Esophagus mucosa (tissue), 1 donor: ENCODE data around the gene COL1A1. TPM values are rescaled to one million over a fixed set of nuclear protein-coding genes. Genes with fewer than 3 reads are reported as not detected.

Experiments
- ATAC-seq: fragments of 200-7000 bp; cut with Tn5 transposase; one replicate; pipeline ENCODE4 v1.9.1; 2020
- total RNA-seq: library from RNA; stranded (reverse); gene quantifications from one replicate; pipeline ENCODE4 v1.2.4, GENCODE V29; 2023
- donor health status: DM: yes; HTN: yes; CAD: no.

Gene COL1A1
- total RNA-seq, 1 donor from 2014 or later: 42.7 TPM

DNA sequence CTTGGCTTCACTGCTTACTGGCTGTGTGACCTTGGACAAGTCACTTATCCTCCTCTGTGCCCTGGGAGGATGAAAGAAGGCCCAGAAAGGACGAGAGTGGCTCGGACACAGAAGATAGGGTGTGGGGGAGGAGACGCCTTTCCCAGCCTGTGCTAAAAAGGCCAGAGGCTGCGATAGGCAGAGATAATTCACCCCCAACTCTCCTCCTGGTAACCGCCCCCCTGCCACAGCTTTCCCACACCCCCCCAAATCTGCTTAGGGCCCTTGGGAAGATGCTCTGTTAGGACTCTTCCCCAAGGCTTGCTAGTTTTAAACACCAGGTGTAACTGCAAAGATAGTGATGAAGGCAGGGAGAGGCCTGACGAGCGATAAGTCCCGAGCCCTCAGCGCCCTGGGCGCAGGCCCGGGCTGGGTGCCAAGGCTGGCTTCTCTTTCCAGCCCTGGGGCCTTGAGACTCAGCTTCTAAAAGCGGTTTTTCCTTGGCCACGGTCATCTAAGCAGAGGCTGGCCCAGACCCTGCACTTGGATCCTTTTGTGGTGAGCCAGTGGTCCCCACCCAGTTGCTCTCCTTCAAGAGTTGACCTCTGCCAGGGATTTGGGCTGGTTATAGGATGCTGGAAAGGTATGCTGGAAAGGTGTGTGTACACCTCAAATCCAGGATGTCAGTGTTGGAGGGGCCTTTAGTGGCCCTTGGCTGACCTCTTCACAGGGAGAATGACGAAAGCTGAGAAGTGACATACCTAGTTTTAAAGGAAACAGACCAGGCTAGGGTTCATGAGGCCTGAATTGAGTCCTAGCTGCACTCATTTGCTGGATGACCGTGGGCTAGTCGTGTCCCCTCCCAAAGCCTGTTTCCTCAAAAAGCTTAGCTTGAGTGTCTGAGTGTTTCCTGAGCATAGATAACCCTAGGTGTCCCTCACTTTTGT lies 47.5 kb downstream of the COL1A1 start:
- peak; percentile 1 for ATAC-seq

DNA sequence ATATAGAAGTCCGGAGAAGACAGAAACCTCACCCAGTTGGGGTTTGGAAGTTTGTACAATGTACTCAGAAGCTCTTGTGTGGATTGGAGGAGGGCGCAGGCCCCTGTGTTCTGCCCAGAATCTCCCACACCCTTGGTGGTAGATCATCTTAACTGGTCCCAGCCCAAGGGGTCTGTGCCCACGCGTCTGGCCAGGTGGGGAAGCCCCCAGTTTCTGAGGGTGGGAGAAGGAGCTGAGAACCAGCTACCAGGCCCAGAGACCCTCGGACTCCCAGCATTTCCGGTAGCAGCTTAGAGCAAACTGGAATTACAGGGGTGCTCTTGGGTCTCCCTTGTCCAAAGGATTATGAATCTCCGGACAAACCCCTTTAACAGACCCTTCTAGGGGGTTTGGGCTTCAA lies 48.7 kb downstream of the COL1A1 start:
- no peak for ATAC-seq

DNA sequence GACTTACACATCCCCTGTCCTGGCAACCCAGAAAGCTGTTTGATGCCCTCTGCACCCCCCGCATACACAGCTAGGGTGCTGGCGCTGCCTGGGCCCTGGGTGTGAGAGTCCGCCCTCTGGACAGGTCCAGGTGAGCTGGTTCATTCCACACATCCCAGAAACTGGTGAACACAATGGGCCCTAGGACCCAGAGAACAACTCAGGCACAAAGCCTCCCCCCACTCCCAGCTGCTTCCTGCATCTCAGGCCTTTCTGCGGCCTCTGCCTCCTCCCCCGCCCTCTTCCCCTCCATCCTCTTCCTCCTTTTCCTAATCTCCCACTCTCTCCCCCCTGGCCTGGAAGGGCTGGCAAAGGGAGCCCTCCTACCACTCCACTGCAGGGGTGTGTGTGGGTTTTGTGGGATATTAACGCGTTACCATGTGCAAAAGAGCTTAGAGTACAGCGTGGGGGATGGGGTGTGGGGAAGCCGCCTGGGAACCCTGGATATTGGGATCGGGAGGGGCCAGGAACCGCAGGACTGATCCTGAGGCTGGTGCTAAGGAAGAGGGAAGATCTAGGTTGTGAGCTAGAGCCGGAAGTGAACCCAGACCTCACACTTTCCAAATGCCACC lies 49.4 kb downstream of the COL1A1 start:
- peak; percentile 37 for ATAC-seq

DNA sequence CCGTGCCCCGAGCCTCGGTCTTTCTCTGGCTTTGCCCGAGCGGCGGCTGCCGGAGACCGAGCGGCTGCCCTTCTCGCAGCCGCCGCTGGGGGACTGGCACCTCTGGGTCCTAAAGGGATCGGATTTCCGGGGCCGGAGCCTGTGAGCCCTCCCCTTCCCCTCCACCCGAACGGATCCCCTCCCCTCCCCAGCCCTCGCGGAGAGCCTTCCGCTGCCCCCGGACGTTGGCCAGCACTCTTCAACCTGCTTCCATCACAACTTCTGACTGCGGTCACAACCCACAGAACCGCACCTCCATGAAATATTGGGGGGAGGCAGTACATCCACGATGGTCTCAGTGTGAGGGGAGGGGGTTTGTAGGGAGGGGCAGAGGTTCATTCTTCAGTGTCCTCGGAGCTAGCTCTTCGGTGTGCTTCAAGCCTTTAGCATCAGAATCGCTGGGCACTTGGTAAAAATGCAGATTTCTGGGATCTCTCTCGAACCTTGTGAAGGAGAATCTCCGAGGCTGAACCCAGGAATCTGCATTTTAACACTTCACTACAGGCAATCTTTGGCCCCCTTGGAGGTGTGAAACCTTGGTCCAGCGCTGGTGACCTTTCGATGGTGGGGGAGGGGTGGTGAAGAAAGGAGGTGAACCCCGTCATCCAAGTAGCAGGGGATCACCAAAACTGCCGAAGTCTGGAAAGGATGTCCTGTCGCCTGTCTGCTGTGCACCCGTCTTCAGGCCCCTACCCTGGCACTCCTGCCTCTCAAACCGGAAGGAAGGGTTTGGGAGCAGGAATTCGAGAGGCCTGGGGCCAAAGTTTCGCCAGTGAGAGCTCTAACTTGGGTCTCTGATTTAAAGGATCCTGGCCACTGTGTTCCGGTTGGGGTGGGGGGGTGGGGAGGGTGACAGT lies 50.1 kb downstream of the COL1A1 start:
- ATAC-seq: peak; percentile 60

DNA sequence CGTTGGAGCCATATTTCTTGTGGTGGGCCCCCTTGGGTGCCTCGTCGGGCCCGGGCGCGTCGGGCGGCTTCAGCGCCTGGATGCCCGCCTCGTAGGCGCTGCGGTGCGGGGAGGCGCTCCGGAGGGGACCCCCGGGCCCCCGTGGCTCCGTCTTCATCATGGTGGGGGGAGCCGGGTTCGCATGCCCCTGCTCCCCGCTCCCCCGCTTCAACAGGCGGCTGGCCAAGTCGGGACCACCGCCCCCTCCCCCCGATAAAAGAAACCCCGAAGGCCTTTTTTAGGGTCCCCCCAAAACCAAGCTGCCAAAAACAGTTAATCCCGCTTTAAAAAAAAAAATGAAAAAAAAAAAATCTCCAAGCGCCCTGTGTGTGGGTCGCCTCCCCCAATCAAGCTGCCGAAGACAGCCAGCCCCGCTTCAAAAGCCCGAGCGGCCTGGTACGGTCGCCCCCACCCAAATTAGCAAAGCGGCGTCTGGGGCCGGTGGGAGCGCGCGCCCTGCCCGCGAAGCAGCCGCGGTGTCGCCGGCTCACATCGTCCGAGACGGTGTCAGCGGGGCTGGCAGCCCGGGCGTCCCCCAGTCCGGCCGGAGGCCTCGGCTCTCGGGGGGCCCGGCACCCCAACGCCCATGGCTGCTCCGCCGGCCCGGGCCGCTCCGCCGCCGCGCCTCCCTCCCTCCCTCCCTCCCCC lies 50.9 kb downstream of the COL1A1 start, which contains the start of gene PPP1R9B:
TSS of gene PPP1R9B (minus strand) at position 324 of the 687 bp plus-strand sequence. CDS start at position 160, 164 bp downstream.
- ATAC-seq: peak; percentile 0

DNA sequence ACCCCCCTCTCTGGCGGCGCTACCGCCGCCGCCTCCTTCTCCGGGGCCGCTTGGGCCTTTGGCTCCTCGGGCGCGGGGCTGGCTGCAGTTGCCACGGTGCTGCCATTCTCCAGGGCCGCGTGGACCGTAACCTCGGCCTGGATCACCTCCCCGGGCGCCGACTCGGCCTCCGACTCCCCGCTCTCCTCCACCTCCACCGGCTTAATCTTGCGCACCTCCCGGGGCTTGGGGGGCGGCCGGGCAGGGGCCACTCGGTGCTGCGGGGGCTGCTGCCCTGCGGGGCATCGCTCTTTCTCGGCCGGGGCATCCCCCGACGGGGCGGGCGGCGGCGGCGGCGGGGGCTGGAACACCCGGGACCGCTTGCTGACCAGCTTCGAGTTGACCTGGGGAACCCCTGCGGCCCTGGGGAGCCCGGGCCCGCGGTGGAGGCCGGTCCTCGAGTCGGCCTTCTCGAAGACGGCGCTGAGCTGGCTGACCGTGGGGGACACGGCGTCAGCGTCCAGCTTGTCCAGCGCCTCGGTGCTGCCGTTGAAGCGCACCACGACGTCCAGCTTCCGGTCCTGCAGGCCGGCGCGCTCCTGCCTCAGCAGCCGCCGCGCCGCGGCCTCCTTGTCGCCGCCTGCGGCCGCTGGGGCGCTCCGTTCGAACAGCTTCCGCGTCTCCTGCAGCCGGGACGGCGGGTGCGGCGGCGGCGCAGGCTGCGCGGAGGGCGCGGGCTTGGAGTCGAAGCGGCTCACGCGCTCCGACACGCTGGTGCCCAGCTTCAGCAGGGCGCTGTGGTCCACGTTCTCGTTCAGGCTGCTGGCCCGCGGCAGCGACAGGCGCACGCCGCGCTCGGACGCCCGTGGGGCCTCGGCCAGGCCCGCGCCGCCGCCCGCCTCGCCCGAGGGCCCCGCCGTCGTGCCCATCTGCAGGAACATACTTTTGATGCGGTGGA lies 51.7 kb downstream of the COL1A1 start:
- peak; percentile 5 for ATAC-seq

DNA sequence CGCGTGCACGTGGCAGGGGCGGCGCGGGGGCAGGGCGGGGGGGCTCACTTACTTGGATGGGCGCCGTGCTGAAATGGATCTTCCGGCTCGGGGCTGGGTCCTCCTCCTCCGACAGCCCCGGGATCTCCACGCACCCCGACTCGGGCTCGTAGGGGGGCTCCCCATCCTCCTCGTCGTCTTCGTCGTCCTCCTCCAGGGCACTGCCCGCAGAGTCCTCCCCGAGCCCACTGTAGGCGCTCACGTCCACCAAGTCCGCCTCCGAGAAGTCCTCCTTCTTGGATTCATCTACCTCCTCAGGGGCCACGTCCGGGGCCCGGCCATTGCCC lies 52.4 kb downstream of the COL1A1 start:
- no peak for ATAC-seq

DNA sequence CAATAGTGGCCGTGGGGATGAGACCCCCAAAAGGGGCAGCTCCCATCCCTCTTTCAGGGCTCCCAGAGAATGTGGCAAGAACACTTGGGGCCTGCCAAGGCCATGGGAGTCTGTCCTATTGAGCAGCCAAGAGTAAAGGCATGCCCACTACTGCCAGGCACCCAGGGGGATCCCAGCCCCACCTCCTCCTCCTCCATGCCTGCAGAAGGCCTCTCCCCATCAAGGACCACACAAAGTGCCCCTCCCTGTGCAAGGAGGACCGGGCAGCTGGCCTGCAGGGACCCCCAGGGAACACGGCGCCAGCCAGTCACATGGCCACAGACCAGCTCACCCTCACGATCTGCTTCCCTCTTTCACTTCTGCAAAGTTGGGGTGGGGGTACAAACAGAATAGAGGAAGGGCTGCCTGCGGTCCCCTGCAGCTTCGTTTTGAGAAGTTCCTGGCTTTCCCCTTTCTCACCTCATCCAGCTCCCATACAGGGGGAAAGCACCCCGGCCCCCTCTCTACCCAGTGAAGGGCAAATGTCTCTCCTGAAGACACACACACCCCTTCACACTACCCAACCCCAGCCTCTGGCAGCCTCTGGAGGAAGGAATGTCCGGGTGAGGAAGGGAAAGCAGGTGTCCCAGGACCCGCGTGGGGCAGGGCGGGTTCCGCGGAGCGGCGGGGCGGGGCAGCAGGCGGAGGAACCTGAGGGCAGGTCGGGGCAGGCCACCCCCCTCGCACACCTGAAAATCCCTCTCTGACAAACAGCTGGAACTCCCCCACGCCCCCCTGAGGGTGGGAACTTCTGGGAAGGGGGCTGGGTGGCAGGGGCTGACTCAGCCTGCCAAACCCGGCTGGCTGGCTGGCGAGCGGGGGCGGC lies 53.0 kb downstream of the COL1A1 start:
- peak; percentile 67 for ATAC-seq

DNA sequence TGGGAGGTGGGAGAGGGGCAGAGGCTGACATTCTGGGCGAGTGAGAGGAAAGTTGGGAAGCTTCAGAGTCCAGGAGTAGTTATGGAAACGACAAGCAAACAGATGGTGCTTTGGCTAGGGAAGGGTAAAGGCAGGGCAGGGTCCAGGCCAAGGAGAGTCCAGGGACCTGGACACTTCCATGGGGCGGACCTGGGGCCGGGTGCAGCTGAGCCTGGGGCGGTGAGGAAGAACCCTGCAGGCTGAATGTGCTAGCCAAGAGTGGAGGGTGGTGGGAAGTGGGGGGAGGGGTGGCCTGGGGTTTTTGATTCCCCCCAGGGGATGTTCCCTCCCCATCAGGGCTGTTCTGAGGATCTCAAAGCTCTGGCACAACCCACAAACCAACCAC lies 53.6 kb downstream of the COL1A1 start:
- ATAC-seq: no peak

DNA sequence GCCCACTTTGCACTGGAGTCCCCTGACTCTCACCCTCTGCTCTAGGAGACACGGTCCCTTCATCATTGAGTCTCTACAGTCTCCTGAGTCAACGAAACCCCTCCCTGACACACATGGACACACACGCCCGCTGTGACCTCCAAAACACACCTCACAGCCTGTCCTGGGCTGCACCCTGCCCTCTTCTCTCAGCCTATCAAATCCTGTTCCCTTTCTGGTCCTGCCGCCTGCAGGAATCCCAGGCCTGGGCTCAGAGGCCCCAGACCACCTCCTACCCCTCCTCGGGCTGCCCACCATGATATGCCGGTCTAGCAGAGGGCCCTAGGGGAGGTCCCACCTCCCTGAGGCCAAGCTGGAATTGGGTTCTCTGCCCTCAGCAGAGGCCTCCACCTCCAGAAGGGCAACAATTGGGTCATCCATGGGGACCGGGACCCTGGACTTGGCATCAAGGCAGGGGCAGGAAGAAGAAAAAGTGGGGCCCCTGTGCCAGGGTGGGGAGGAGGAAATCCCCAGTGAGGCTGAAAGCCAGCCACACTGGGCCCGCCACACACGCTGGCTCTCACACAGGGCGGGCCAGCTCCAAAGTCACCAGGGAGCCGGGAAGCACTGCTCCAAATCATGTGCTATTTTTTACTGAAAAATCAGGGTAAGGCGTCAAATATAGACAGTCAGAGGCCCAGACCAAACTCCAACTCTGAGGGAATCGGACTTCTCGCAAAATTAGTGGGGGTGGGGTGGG lies 54.3 kb downstream of the COL1A1 start:
- peak; percentile 4 for ATAC-seq

DNA sequence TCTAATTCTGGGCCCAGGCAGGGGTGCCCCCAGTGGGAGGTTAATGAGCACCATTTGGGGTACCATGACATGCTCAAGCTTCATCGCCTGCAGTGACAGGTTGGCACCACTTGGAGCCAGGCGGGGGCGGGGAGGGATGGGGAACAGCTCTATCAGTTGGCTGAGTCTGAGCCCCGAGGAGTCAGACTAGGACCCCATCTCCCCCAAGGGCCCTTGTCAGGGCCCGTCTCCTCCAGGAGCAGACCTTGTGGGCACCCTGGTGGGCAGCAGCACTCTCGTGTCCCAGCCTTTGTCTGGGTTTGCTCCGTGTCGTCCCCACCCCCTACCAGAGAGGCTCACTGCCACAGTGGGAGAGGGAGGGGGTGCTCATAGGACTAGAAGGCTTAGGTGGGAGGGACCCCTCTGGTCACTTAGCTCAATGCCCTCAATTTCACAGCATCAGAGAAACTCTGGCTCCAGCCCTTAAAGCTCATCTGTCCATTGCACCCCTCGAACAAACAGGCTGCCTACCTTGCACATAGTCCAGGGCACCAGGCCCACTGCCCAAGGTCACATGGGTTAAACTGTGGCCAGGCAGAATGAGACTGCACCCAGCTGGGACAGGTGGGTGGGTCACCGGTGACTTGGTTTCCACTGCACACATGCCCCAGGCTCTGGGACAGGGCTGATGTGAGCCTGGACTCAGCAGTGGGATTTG lies 55.1 kb downstream of the COL1A1 start:
- no peak for ATAC-seq

DNA sequence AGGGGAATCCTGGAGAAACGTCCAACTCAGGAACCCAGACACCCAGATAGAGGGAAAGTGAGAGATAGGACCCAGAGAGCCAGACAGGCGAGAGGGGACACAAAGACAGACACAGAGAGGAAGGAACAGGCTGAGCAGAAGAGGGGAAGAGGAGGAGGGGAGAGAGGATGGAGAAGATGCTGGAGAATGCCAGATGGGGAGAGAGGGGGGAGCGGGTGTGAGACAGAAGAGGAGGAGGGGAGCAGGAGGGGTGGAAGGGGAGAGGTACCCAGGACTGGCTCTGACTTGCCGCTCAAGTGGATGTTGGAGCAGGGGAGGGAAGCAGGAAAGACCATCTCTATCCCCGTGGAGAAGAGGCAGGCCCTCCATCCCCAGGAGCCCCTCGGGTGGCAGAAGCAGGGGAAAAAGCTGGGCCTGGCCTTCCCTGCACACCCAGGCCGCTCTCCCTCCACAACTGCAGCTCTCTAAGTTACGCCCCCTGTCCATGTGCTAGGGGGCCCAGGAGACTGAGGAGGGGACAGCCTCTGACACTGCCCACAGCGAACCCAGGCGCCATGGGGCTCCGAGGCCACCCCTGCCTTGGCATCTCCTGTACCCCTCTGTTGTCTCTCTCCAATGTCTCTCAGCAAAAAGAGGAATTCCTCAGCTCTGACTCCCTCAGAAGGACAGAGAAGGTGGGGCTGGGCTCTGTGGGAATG lies 55.8 kb downstream of the COL1A1 start:
- no peak for ATAC-seq

DNA sequence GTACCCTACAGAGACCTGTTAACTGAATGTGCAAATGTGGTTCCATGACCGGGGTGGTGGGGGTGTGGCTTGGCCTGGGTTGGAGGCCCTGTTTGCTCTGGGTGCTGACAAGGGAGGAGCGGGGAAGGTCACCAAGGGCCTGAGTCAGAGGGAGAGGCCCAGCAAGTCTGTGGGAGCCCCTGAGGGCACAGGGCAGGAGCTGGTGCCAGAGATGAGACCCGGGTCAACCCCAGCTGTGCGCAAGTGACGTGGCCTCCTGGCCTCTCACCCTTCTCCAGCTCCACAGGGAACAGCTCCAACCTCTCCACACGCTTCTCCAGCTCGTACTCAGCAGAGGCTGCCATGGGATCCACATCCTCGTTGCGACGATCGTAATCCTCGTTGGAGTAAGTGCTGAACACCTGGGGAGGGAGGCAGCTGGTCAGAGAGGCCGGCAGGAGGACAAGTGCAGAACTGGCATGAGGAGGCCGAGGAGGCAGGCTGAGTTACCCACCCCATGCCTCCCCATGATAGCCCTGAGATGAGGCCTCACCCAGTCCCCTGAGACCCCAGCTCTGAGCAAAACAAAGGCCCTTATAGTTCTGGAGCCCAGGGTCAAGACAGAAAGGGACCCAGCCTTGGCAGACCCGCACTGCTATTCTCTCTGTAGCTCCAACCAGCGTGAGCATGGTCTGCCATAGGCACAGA lies 56.4 kb downstream of the COL1A1 start:
- peak; percentile 66 for ATAC-seq

DNA sequence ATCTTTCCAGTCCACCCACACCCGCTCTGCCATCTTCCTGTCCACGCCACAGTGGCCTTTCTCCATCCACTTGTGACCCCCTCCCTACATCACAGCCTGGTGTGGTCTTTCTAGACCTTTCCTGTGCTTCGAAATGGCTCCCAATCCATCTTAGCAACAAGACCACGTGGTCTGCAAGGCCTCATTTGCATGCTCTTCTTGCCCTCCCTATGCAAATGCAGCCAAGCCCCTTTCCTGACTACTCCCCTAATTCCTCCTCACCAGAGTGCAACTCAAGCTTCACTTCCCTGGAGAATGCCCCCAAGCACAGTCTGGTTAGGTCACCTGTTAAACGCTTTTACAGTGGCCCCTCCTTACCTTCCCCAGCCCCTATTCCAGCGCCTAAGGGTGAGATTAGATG lies 57.1 kb downstream of the COL1A1 start:
- no peak for ATAC-seq

DNA sequence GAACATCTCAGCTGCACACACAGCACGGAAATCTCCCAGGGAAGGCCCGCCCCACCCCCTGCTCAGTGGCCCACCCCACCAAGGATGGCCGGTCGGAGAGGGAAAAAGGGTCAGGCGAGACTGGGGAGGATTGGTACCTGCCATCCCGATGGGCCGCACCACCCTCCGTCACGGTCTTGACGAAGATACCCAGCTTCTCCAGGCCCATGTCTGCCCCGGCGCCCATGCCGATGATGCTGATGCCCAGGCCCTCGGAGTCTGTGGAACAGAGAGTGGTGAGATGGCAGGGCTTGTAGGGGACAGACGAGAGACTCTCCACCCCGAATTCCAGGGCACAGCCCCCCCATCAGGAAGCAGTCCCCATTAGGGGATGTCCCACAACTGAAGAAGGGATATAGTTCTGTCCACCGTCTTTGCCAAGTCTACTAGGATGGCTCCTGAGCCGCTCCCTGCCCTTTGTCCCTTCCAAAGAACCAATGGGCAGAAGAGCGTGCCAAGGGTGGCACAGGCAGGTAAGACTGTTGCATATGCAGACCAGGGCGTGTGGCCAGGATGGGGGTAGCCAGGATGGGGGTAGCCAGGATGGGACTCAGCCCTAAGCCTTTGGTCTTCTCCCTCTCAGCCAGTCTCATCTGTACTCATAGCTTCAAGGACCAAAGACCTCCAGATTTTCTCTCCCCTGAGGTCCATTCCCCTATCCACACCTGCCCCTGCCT lies 57.8 kb downstream of the COL1A1 start:
- no peak for ATAC-seq

DNA sequence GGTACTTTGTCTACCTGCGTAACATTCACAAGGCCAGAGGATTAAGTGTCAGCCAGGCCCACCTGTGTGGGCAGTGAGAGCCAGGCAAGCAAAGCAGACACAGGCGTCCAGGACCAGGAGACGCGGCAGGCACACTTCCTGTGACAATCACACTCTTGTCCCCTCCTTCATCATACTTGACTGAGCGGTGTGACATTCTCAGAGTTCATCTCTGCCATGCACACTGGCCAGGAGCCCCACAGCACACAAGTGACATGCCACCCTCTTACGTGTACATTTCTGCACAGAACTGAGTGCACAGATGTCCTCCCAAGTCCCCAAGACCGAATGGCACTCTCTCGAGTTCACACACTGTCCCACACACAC lies 59.7 kb downstream of the COL1A1 start:
- no peak for ATAC-seq
